Measurements from ENCODE around the gene AUTS2.

The AUTS2 gene

DNA sequence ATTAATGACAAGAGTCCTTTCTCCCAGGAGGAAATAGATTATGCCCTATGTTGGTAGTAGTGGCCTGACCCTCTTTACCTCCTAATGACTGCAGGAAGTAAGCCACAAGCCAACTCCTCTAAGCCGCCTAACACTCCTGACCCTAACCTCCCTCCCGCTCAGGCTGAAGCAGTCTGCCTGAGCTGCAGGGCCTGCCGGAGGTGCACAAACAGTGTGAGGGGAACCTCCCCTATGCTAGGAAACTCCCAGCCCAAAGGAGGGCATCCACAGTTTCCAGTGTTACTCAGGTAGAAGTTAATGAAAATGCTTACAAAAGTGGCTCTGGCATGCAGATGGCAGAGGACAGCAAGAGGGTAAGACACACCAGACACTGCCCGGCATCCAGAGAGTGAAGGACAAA lies 1239.3 kb downstream of the AUTS2 start:
- TF ChIP-seq POLR2AphosphoS5 (IDR thresholded peaks at IDR 0.05; ENCODE audit: low read depth) (no peak), GABPA (IDR thresholded peaks at IDR 0.05; ENCODE audit: low read depth) (no peak), SPI1 (IDR thresholded peaks at IDR 0.05; ENCODE audit: borderline replicate concordance, low read depth) (no peak)
- TF ChIP-seq, protein P1, sequence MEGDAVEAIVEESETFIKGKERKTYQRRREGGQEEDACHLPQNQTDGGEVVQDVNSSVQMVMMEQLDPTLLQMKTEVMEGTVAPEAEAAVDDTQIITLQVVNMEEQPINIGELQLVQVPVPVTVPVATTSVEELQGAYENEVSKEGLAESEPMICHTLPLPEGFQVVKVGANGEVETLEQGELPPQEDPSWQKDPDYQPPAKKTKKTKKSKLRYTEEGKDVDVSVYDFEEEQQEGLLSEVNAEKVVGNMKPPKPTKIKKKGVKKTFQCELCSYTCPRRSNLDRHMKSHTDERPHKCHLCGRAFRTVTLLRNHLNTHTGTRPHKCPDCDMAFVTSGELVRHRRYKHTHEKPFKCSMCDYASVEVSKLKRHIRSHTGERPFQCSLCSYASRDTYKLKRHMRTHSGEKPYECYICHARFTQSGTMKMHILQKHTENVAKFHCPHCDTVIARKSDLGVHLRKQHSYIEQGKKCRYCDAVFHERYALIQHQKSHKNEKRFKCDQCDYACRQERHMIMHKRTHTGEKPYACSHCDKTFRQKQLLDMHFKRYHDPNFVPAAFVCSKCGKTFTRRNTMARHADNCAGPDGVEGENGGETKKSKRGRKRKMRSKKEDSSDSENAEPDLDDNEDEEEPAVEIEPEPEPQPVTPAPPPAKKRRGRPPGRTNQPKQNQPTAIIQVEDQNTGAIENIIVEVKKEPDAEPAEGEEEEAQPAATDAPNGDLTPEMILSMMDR (IDR thresholded peaks at IDR 0.05; ENCODE audit: insufficient read depth, low read length), result no peak
- TF ChIP-seq, protein P2, sequence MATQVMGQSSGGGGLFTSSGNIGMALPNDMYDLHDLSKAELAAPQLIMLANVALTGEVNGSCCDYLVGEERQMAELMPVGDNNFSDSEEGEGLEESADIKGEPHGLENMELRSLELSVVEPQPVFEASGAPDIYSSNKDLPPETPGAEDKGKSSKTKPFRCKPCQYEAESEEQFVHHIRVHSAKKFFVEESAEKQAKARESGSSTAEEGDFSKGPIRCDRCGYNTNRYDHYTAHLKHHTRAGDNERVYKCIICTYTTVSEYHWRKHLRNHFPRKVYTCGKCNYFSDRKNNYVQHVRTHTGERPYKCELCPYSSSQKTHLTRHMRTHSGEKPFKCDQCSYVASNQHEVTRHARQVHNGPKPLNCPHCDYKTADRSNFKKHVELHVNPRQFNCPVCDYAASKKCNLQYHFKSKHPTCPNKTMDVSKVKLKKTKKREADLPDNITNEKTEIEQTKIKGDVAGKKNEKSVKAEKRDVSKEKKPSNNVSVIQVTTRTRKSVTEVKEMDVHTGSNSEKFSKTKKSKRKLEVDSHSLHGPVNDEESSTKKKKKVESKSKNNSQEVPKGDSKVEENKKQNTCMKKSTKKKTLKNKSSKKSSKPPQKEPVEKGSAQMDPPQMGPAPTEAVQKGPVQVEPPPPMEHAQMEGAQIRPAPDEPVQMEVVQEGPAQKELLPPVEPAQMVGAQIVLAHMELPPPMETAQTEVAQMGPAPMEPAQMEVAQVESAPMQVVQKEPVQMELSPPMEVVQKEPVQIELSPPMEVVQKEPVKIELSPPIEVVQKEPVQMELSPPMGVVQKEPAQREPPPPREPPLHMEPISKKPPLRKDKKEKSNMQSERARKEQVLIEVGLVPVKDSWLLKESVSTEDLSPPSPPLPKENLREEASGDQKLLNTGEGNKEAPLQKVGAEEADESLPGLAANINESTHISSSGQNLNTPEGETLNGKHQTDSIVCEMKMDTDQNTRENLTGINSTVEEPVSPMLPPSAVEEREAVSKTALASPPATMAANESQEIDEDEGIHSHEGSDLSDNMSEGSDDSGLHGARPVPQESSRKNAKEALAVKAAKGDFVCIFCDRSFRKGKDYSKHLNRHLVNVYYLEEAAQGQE (IDR thresholded peaks at IDR 0.05; ENCODE audit: insufficient replicate concordance, low read depth), result no peak
- Histone ChIP-seq H3K27me3 (ENCODE audit: insufficient read depth, poor library complexity, severe bottlenecking) (no peaks in the 10 kb centered on the region), H3K27ac (replicated peaks) (no peak overlapping the region), H3K4me3 (replicated peaks; ENCODE audit: insufficient read depth, low read length) (no peak overlapping the region)
- no peak for DNase-seq (ENCODE audit: low read depth in 1 of 2, low spot score in 1 of 2)

GRCh38 chr7:70838292-70838907 lies 1240.1 kb downstream of the AUTS2 start:
- DNase-seq (ENCODE audit: low read depth in 1 of 2, low spot score in 1 of 2), result no peak
- no peak overlapping the region for H3K4me3 ChIP-seq (replicated peaks; ENCODE audit: insufficient read depth, low read length)
- H3K27ac ChIP-seq (replicated peaks), result no peak overlapping the region
- TF ChIP-seq, protein P2 (IDR thresholded peaks at IDR 0.05; ENCODE audit: insufficient replicate concordance, low read depth), result no peak
- no peak for TF ChIP-seq SPI1 (IDR thresholded peaks at IDR 0.05; ENCODE audit: borderline replicate concordance, low read depth)
- no peak for TF ChIP-seq POLR2AphosphoS5 (IDR thresholded peaks at IDR 0.05; ENCODE audit: low read depth)
- TF ChIP-seq, protein P1 (IDR thresholded peaks at IDR 0.05; ENCODE audit: insufficient read depth, low read length), result no peak
- no peak for TF ChIP-seq GABPA (IDR thresholded peaks at IDR 0.05; ENCODE audit: low read depth)
- no peaks in the 10 kb centered on the region for H3K27me3 ChIP-seq (ENCODE audit: insufficient read depth, poor library complexity, severe bottlenecking)

All from HL-60 (cell line).